Karpas-422 (cell line): ENCODE data around the gene EID2. TPM values are rescaled to one million over a fixed set of nuclear protein-coding genes. Genes with fewer than 3 reads are reported as not detected.

Experiments used
- DNase-seq: peaks from one replicate; pipeline ENCODE4 v3.0.0-alpha.2; 2015
- H2AFZ ChIP-seq: fragments of 200-600 bp; sonication (generic); 2 replicates; pipeline ENCODE4 v1.6.1; 2014; ENCODE audit warnings: antibody characterized with exemption, low read length, mixed read lengths
- H3K27ac ChIP-seq: fragments of 200-600 bp; sonication (generic); 2 replicates; pipeline ENCODE4 v1.5.1; 2014; ENCODE audit warnings: mild to moderate bottlenecking, low read length, moderate library complexity
- H3K27me3 ChIP-seq: fragments of 200-600 bp; sonication (generic); 2 replicates; pipeline ENCODE4 v1.6.1; 2014; ENCODE audit warnings: low read length, mixed read lengths
- H3K36me3 ChIP-seq: fragments of 200-600 bp; sonication (generic); 2 replicates; pipeline ENCODE4 v1.6.1; 2014; ENCODE audit warnings: low read length, mixed read lengths; ENCODE audit not compliant: insufficient read depth
- H3K4me1 ChIP-seq: fragments of 200-600 bp; sonication (generic); 2 replicates; pipeline ENCODE4 v1.6.1; 2014; ENCODE audit warnings: mild to moderate bottlenecking, low read length, mixed read lengths
- H3K4me2 ChIP-seq: fragments of 200-600 bp; sonication (generic); 2 replicates; pipeline ENCODE4 v1.6.1; 2014; ENCODE audit warnings: low read length, low read depth, mild to moderate bottlenecking; ENCODE audit not compliant: poor library complexity, severe bottlenecking
- H3K4me3 ChIP-seq: fragments of 200-600 bp; sonication (generic); 2 replicates; pipeline ENCODE4 v1.5.1; 2014; ENCODE audit warnings: mild to moderate bottlenecking, antibody characterized with exemption, low read length, mixed read lengths
- H3K79me2 ChIP-seq: fragments of 200-600 bp; sonication (generic); 2 replicates; pipeline ENCODE4 v1.6.1; 2014; ENCODE audit warnings: mild to moderate bottlenecking, low read length, mixed read lengths
- H3K9ac ChIP-seq: fragments of 200-600 bp; sonication (generic); 2 replicates; pipeline ENCODE4 v1.6.0; 2014; ENCODE audit warnings: low read length
- H3K9me2 ChIP-seq: fragments of 200-600 bp; sonication (generic), shearing (Covaris generic); replicated peaks from 2 replicates; pipeline ENCODE4 v1.6.0; 2014; ENCODE audit warnings: mild to moderate bottlenecking, low read length, moderate library complexity; ENCODE audit not compliant: insufficient read depth
- H3K9me3 ChIP-seq: fragments of 300-700, 200-600 bp; sonication (generic); 2 replicates; pipeline ENCODE4 v1.6.1; 2014; ENCODE audit warnings: low read length, mixed read lengths
- H4K20me1 ChIP-seq: fragments of 200-600 bp; sonication (generic); 2 replicates; pipeline ENCODE4 v1.6.1; 2014; ENCODE audit warnings: mild to moderate bottlenecking, antibody characterized with exemption, low read length, low read depth; ENCODE audit not compliant: insufficient read depth
- total RNA-seq: library from RNA; depleted of rRNA; stranded (reverse); fragments of >200 nt; shearing (Covaris generic); gene quantifications from 2 replicates; pipeline ENCODE4 v1.2.3, GENCODE V29; 2014; ENCODE audit warnings: low replicate concordance

EID2 gene
- total RNA-seq, 1 experiment from 2014 or later, result 5.9 TPM

GRCh38 chr19:39516270-39516669 lies 23.7 kb downstream of the EID2 start:
- Histone ChIP-seq H3K27me3 (no peaks in the 10 kb centered on the region), H3K79me2 (no peaks in the 10 kb centered on the region), H3K4me1 (no peaks in the 10 kb centered on the region), H2AFZ (no peak overlapping the region), H3K4me2 (no peak overlapping the region), H3K27ac (no peak overlapping the region), H3K9ac (no peak overlapping the region), H3K9me2 (no peaks in the 10 kb centered on the region), H3K9me3 (no peaks in the 10 kb centered on the region), H3K4me3 (no peak overlapping the region), H4K20me1 (no peaks in the 10 kb centered on the region), H3K36me3 (no peaks in the 10 kb centered on the region)
- no peak for DNase-seq

DNA sequence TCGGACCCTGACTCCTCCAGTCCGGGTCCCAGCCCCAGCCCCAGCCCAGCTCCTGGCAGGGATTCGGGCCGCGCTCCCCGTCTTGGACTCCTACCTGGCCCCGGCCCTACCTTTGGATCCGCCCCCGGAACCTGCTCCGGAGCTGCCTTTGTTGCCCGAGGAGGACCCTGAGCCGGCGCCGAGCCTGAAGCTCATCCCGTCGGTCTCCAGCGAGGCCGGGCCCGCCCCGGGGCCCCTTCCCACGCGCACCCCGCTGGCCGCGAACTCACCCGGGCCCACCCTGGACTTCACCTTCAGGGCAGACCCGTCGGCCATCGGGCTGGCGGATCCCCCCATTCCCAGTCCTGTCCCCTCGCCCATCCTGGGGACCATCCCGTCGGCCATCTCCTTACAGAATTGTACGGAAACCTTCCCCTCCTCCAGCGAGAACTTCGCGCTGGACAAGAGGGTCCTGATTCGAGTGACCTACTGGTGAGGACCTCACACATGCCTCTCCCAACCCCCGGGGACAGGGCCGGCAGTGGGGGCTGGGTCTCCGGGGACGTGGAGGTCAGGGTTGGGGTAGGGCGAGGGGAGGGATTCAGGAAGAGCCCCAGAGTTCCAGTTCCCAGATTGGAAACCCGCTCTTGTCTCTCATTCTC lies 24.3 kb downstream of the EID2 start:
- H3K27me3 ChIP-seq, result no peaks in the 10 kb centered on the region
- H3K27ac ChIP-seq, result no peak overlapping the region
- no peaks in the 10 kb centered on the region for H3K36me3 ChIP-seq
- DNase-seq, result no peak
- H3K79me2 ChIP-seq, result no peaks in the 10 kb centered on the region
- no peaks in the 10 kb centered on the region for H3K9me3 ChIP-seq
- H2AFZ ChIP-seq, result no peak overlapping the region
- H3K4me1 ChIP-seq, result no peaks in the 10 kb centered on the region
- no peaks in the 10 kb centered on the region for H3K9me2 ChIP-seq
- H3K4me3 ChIP-seq, result no peak overlapping the region
- no peak overlapping the region for H3K4me2 ChIP-seq
- H4K20me1 ChIP-seq, result no peaks in the 10 kb centered on the region
- H3K9ac ChIP-seq, result no peak overlapping the region

DNA sequence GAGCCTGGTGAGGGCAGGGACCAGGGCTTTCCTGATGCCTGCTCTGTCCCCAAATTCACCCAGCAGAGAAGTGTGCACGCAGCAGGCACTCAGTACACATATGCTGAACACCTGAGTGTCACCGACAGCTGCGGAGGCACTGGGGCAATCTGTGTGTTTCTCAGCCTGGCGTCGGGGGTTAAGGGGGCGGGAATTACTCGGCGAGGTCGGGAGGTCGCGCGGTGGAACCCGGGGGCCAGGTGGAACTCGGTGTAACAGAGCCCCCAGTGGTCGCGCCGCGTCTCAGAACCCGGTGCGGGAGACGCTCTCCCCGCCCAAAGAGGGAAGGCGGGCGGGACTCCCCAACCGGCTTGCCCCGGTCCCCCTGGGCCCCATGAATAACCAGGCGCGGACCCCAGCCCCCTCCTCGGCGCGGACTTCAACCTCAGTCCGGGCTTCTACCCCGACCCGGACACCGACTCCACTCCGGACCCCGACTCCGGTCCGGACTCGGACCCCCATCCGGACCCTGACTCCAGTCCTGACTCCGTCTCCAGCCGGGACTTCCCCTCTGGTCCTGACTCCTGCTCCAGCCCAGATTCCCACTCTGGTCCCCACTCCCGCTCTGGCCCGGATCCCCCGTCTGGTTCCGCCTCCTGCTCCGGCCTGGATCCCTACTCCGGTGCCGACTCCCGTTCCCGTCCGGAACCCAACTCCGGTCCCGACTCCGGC lies 25.0 kb downstream of the EID2 start, which contains the start of gene SELENOV:
Gene SELENOV, plus strand, starts transcription at position 300 of the 711 bp plus-strand sequence. Its CDS starts 74 bp downstream, at position 374.
- no peak within 1 kb of the TSS for H3K4me3 ChIP-seq
- no peaks in the 10 kb centered on the region for H3K9me2 ChIP-seq
- H3K9me3 ChIP-seq, result no peaks in the 10 kb centered on the region
- H4K20me1 ChIP-seq, result no peaks in the 10 kb centered on the region
- H2AFZ ChIP-seq, result no peak within 1 kb of the TSS
- no peaks in the 10 kb centered on the region for H3K4me1 ChIP-seq
- H3K27ac ChIP-seq, result no peak within 1 kb of the TSS
- H3K4me2 ChIP-seq, result no peak within 1 kb of the TSS
- H3K36me3 ChIP-seq, result no peaks in the 10 kb centered on the region
- DNase-seq, result no peak
- no peak within 1 kb of the TSS for H3K9ac ChIP-seq
- H3K79me2 ChIP-seq, result no peaks in the 10 kb centered on the region
- no peaks in the 10 kb centered on the region for H3K27me3 ChIP-seq

DNA sequence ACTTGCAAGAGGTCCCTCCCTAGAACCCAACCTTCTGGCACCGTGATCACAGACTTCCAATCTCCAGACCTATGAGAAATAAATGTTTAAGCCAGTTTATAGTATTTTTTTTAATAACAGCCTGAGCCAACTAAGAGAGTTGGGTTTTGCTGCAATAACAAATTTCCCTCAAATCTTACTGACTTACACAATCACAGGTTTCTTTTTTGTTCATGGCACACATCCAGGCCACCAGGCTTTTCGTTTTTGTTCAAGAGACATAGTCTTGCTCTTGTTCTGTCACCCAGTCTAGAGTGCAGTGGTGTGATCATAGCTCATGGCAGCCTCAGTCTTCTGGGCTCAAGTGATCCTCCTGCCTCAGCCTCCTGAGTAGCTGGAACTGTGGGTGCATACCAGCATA lies 27.0 kb downstream of the EID2 start:
- no peaks in the 10 kb centered on the region for H3K36me3 ChIP-seq
- H3K4me1 ChIP-seq, result peaks cover 2% of the 10 kb centered on the region
- H3K4me2 ChIP-seq, result no peak overlapping the region
- no peak overlapping the region for H3K27ac ChIP-seq
- no peaks in the 10 kb centered on the region for H3K9me2 ChIP-seq
- no peaks in the 10 kb centered on the region for H3K27me3 ChIP-seq
- no peaks in the 10 kb centered on the region for H3K9me3 ChIP-seq
- H3K79me2 ChIP-seq, result no peaks in the 10 kb centered on the region
- H3K4me3 ChIP-seq, result no peak overlapping the region
- no peaks in the 10 kb centered on the region for H4K20me1 ChIP-seq
- DNase-seq, result no peak
- H3K9ac ChIP-seq, result no peak overlapping the region
- H2AFZ ChIP-seq, result no peak overlapping the region

GRCh38 chr19:39509233-39509632 lies 30.7 kb downstream of the EID2 start:
- Histone ChIP-seq H3K27me3 (no peaks in the 10 kb centered on the region), H3K4me1 (peaks cover 18% of the 10 kb centered on the region), H3K4me2 (no peak overlapping the region), H4K20me1 (no peaks in the 10 kb centered on the region), H3K27ac (no peak overlapping the region), H2AFZ (no peak overlapping the region), H3K9me3 (no peaks in the 10 kb centered on the region), H3K4me3 (no peak overlapping the region), H3K9ac (no peak overlapping the region), H3K36me3 (no peaks in the 10 kb centered on the region), H3K9me2 (no peaks in the 10 kb centered on the region), H3K79me2 (no peaks in the 10 kb centered on the region)
- no peak for DNase-seq

- no peak overlapping the region for H3K27ac ChIP-seq
- H3K27me3 ChIP-seq, result no peaks in the 10 kb centered on the region
- no peaks in the 10 kb centered on the region for H3K36me3 ChIP-seq
- peaks cover 18% of the 10 kb centered on the region for H3K4me1 ChIP-seq
- H3K9me2 ChIP-seq, result no peaks in the 10 kb centered on the region
- no peak overlapping the region for H2AFZ ChIP-seq
- H3K9me3 ChIP-seq, result no peaks in the 10 kb centered on the region
- no peaks in the 10 kb centered on the region for H3K79me2 ChIP-seq
- no peaks in the 10 kb centered on the region for H4K20me1 ChIP-seq
- DNase-seq, result no peak
- H3K9ac ChIP-seq, result no peak overlapping the region
- no peak overlapping the region for H3K4me2 ChIP-seq
- no peak overlapping the region for H3K4me3 ChIP-seq
Observed at GRCh38 chr19:39508629-39509028, 31.3 kb downstream of the EID2 start.

DNA sequence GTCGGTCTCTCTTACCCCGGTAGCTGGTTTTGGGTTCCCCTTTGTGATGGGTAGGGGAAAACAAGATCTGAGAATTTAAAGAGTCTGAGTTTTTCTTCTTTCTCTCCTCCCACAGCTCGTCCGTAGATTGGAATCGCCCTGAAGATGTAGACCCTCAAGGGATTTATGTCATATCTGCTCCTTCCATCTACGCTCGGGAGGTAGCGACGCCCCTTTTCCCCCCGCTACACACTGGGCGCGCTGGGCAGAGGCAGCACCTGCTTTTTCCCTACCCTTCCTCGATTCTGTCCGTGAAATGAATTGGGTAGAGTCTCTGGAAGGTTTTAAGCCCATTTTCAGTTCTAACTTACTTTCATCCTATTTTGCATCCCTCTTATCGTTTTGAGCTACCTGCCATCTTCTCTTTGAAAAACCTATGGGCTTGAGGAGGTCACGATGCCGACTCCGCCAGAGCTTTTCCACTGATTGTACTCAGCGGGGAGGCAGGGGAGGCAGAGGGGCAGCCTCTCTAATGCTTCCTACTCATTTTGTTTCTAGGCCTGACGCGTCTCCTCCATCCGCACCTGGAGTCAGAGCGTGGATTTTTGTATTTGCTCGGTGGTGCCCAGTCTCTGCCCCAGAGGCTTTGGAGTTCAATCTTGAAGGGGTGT lies 32.1 kb downstream of the EID2 start:
- H3K36me3 ChIP-seq, result no peaks in the 10 kb centered on the region
- H3K9ac ChIP-seq, result peak overlapping the region; percentile 66
- DNase-seq, result no peak
- no peaks in the 10 kb centered on the region for H4K20me1 ChIP-seq
- H3K4me2 ChIP-seq, result peak overlapping the region; percentile 87
- no peaks in the 10 kb centered on the region for H3K27me3 ChIP-seq
- H3K4me3 ChIP-seq, result peak overlapping the region; percentile 73
- no peaks in the 10 kb centered on the region for H3K9me2 ChIP-seq
- peaks cover 18% of the 10 kb centered on the region for H3K4me1 ChIP-seq
- peak overlapping the region; percentile 83; the same call in 1 of the 2 replicates for H2AFZ ChIP-seq
- H3K27ac ChIP-seq, result no peak overlapping the region
- no peaks in the 10 kb centered on the region for H3K9me3 ChIP-seq
- H3K79me2 ChIP-seq, result no peaks in the 10 kb centered on the region

DNA sequence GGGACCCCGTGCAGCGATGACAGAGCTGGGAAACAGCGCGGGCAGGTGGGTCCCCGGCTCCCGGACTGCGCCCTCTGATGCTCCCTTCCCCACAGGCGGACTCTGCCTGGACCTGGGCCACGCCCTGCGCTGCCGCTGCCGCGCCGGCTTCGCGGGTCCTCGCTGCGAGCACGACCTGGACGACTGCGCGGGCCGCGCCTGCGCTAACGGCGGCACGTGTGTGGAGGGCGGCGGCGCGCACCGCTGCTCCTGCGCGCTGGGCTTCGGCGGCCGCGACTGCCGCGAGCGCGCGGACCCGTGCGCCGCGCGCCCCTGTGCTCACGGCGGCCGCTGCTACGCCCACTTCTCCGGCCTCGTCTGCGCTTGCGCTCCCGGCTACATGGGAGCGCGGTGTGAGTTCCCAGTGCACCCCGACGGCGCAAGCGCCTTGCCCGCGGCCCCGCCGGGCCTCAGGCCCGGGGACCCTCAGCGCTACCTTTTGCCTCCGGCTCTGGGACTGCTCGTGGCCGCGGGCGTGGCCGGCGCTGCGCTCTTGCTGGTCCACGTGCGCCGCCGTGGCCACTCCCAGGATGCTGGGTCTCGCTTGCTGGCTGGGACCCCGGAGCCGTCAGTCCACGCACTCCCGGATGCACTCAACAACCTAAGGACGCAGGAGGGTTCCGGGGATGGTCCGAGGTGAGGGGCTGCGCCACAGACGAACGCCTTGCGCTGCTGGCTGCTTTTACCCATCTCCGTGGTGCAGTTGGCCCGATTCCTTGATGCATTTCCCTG lies 32.8 kb downstream of the EID2 start:
- Histone ChIP-seq H3K9ac (peak overlapping the region; percentile 66), H3K27me3 (no peaks in the 10 kb centered on the region), H3K36me3 (no peaks in the 10 kb centered on the region), H3K4me2 (peak overlapping the region; percentile 87), H3K9me2 (no peaks in the 10 kb centered on the region), H4K20me1 (no peaks in the 10 kb centered on the region), H2AFZ (peak overlapping the region; percentile 83; the same call in 1 of the 2 replicates), H3K79me2 (no peaks in the 10 kb centered on the region), H3K27ac (no peak overlapping the region), H3K4me3 (peak overlapping the region; percentile 73), H3K4me1 (peaks cover 18% of the 10 kb centered on the region), H3K9me3 (no peaks in the 10 kb centered on the region)
- DNase-seq, result peak; percentile 83
